ENCODE data around the gene EXOC6.

DNA sequence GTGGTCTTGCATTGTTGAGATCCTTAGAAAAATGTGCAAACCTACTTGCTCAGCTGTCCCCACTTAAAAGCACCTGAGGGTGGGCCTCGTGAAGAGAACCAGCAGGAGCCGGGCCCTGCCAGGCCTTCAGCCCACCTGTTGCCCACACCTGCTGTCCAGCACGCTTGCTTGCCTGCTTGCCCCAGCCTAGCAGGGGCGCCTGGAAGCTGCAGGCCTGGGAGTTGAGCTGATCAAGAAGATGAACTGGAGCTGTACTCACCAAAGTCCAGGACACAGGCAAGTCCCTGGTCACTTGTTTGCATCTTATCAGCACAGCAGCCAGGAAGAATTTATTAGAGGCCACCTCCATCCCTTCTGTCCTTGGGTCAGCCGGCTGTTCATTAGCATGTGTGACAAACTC is 248.6 kb downstream of the EXOC6 start:
- no peak for TF ChIP-seq EZH2phosphoT487 (IDR thresholded peaks at IDR 0.05; ENCODE audit: borderline replicate concordance)
- TF ChIP-seq, protein P1, sequence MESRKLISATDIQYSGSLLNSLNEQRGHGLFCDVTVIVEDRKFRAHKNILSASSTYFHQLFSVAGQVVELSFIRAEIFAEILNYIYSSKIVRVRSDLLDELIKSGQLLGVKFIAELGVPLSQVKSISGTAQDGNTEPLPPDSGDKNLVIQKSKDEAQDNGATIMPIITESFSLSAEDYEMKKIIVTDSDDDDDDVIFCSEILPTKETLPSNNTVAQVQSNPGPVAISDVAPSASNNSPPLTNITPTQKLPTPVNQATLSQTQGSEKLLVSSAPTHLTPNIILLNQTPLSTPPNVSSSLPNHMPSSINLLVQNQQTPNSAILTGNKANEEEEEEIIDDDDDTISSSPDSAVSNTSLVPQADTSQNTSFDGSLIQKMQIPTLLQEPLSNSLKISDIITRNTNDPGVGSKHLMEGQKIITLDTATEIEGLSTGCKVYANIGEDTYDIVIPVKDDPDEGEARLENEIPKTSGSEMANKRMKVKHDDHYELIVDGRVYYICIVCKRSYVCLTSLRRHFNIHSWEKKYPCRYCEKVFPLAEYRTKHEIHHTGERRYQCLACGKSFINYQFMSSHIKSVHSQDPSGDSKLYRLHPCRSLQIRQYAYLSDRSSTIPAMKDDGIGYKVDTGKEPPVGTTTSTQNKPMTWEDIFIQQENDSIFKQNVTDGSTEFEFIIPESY (IDR thresholded peaks at IDR 0.05; ENCODE audit: extremely low read depth, insufficient replicate concordance, low read length), result no peak
- no peak for TF ChIP-seq EZH2 (IDR thresholded peaks at IDR 0.05)
- TF ChIP-seq, protein P2, sequence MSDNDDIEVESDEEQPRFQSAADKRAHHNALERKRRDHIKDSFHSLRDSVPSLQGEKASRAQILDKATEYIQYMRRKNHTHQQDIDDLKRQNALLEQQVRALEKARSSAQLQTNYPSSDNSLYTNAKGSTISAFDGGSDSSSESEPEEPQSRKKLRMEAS (IDR thresholded peaks at IDR 0.05), result no peak
- TF ChIP-seq YY1 (IDR thresholded peaks at IDR 0.05; ENCODE audit: extremely low read depth, insufficient replicate concordance, low read depth, low read length), result no peak
- TF ChIP-seq POLR2AphosphoS5 (IDR thresholded peaks at IDR 0.05; ENCODE audit: low read depth, low read length), result no peak
